HepG2 (cell line): ENCODE measurements around the gene SLIT3. TPM values are rescaled to one million over a fixed set of nuclear protein-coding genes. Genes with fewer than 3 reads are reported as not detected.

Experiments used
- ATAC-seq: fragments of 200-7000 bp; cut with Tn5 transposase; 3 replicates; pipeline ENCODE4 v1.9.1; 2020; ENCODE audit warnings: mild to moderate bottlenecking, moderate library complexity
- BruUV-seq: library from RNA; stranded (reverse); fragments of 400-500 nt; replicated peaks from 2 replicates; lab custom pipeline; 2021; lab: Mats Ljungman, UMichigan
- CTCF ChIA-PET: fragments of 300-600 bp; formaldehyde crosslinking; extraction: SDS; loops from one replicate; lab custom pipeline; 2021; ENCODE audit warnings: low total read pairs, inconsistent platforms, low intra/inter-chr PET ratio; lab: Yijun Ruan, JAX
- POLR2A ChIA-PET: fragments of 350-600 bp; sonication (Branson Sonifier 250); formaldehyde crosslinking; loops from one replicate; lab custom pipeline; 2020; ENCODE audit warnings: antibody characterized with exemption, inconsistent platforms; lab: Yijun Ruan, JAX
- DNase-seq: peaks from one replicate; pipeline ENCODE4 v3.0.0-alpha.2; 2015; ENCODE audit warnings: low spot score
- FAIRE-seq: peaks from 3 replicates; lab custom pipeline; 2011; peaks lifted over from hg19 to GRCh38; lab: Jason Lieb, UNC
- H2AFZ ChIP-seq: one replicate; pipeline ENCODE4 v1.6.1; 2011; ENCODE audit warnings: low read length, inconsistent platforms
- H3K27ac ChIP-seq: fragments of 300-600 bp; 3 replicates; pipeline ENCODE4 v1.8.0; 2011; ENCODE audit warnings: mixed run types, mild to moderate bottlenecking, mixed read lengths, low read length, inconsistent platforms; ENCODE audit not compliant: insufficient read depth; ENCODE audit errors: extremely low read length
- H3K27me3 ChIP-seq, 2 experiments: fragments of 200-600 bp in 1 of 2; 2 replicates in 1 of 2; 3 replicates in 1 of 2; pipeline versions ENCODE4 v1.6.0 to v1.8.0; 2011; ENCODE audit warnings: low read length in 2 of 2, mild to moderate bottlenecking in 2 of 2, moderate library complexity in 2 of 2, inconsistent platforms in 1 of 2; ENCODE audit not compliant: insufficient read depth in 2 of 2, control insufficient read depth in 1 of 2
- H3K36me3 ChIP-seq, 2 experiments: fragments of 200-600 bp in 1 of 2; replicated peaks in 1 of 2; 2 replicates in 1 of 2; 3 replicates in 1 of 2; pipeline versions ENCODE4 v1.5.1 to v1.8.0; 2011; ENCODE audit warnings: low read length in 2 of 2, inconsistent platforms in 1 of 2; ENCODE audit not compliant: insufficient read depth in 2 of 2, control insufficient read depth in 1 of 2
- H3K4me1 ChIP-seq: 2 replicates; pipeline ENCODE4 v1.5.1; 2012; ENCODE audit warnings: low read length, inconsistent platforms; ENCODE audit not compliant: insufficient read depth
- H3K4me2 ChIP-seq: 2 replicates; pipeline ENCODE4 v1.6.0; 2011; ENCODE audit warnings: low read depth, low read length, inconsistent platforms
- H3K4me3 ChIP-seq, 3 experiments: fragments of 200-600 bp in 1 of 3; sonication (generic), shearing (Covaris generic) in 1 of 3; replicated peaks in 1 of 3; 2 replicates each; pipeline ENCODE4 v1.5.1; 2011 to 2016; ENCODE audit warnings: low read length in 3 of 3, inconsistent platforms in 2 of 3, low read depth in 2 of 3, mild to moderate bottlenecking in 2 of 3, control low read depth in 1 of 3, mixed read lengths in 1 of 3; ENCODE audit not compliant: insufficient read depth in 1 of 3
- H3K79me2 ChIP-seq: one replicate; pipeline ENCODE4 v1.6.1; 2011; ENCODE audit warnings: low read length, inconsistent platforms; ENCODE audit not compliant: insufficient read depth
- H3K9ac ChIP-seq: 2 replicates; pipeline ENCODE4 v1.6.0; 2011; ENCODE audit warnings: mild to moderate bottlenecking, low read depth, low read length, inconsistent platforms; ENCODE audit not compliant: insufficient read depth
- H3K9me3 ChIP-seq: 2 replicates; pipeline ENCODE4 v1.5.1; 2012; ENCODE audit warnings: mild to moderate bottlenecking, low read length
- H4K20me1 ChIP-seq: 2 replicates; pipeline ENCODE4 v1.6.0; 2011; ENCODE audit warnings: inconsistent platforms, mild to moderate bottlenecking, low read length, moderate library complexity; ENCODE audit not compliant: insufficient read depth
- CEBPB ChIP-seq: IDR thresholded peaks from 2 replicates; pipeline ENCODE4 v1.6.1; 2011; ENCODE audit warnings: low read depth, low read length, improper control_type of control experiment, borderline replicate concordance
- E2F1 ChIP-seq: sonication (generic); formaldehyde crosslinking; IDR thresholded peaks from 2 replicates; pipeline ENCODE4 v1.5.0; 2020; ENCODE audit warnings: missing genetic modification reagents
- HOXA3 ChIP-seq: sonication (generic); formaldehyde crosslinking; IDR thresholded peaks from 2 replicates; pipeline ENCODE4 v1.5.0; 2020; ENCODE audit warnings: missing genetic modification reagents
- KDM5A ChIP-seq: fragments of 200-600 bp; sonication (generic); IDR thresholded peaks from 2 replicates; pipeline ENCODE4 v1.7.0; 2018; ENCODE audit warnings: antibody characterized with exemption, mild to moderate bottlenecking, low read length, borderline replicate concordance
- MAF1 ChIP-seq: sonication (generic); formaldehyde crosslinking; IDR thresholded peaks from 2 replicates; pipeline ENCODE4 v1.5.0; 2020; ENCODE audit warnings: missing genetic modification reagents, borderline replicate concordance
- MTERF4 ChIP-seq: sonication (generic); formaldehyde crosslinking; IDR thresholded peaks from 2 replicates; pipeline ENCODE4 v1.8.0; 2023; ENCODE audit warnings: mild to moderate bottlenecking, missing genetic modification reagents
- RFX3 ChIP-seq: IDR thresholded peaks from 2 replicates; pipeline ENCODE4 v1.6.1; 2016; ENCODE audit warnings: missing biosample characterization, missing genetic modification reagents
- SYNCRIP ChIP-seq: fragments of 200-400 bp; formaldehyde crosslinking; IDR thresholded peaks from 2 replicates; pipeline ENCODE4 v1.6.1; 2018; ENCODE audit warnings: mild to moderate bottlenecking, low read depth, low read length; ENCODE audit not compliant: insufficient read depth
- ZNF230 ChIP-seq: sonication (generic); formaldehyde crosslinking; IDR thresholded peaks from 2 replicates; pipeline ENCODE4 v1.4.0; 2020; ENCODE audit warnings: mild to moderate bottlenecking, missing genetic modification reagents
- ZNF484 ChIP-seq: sonication (generic); formaldehyde crosslinking; IDR thresholded peaks from 2 replicates; pipeline ENCODE4 v1.5.1; 2020; ENCODE audit warnings: mild to moderate bottlenecking, low read depth, missing genetic modification reagents, borderline replicate concordance
- WGBS: methylation state at CpG from one replicate; pipeline ENCODE4 v1.1.6; 2017; ENCODE audit warnings: low lambda C conversion rate; 5-methylcytosine and 5-hydroxymethylcytosine counted together
- in situ Hi-C: cut with HindIII; loops from 2 replicates; pipeline ENCODE4 v1.10.0; 2017; ENCODE audit warnings: low pct_unique_long_range_greater_than_20kb; ENCODE audit not compliant: extremely low pct_ligation_motif_present
- intact Hi-C: fragments of 100-400 bp; cut with micrococcal nuclease; formaldehyde crosslinking; loops from one replicate; pipeline ENCODE4 v1.10.0; 2022; ENCODE audit not compliant: unreplicated experiment
- polyA plus RNA-seq, 8 experiments: library from polyadenylated mRNA; depleted of rRNA in 3 of 8; stranded (reverse) in 7 of 8; unstranded in 1 of 8; fragments of >200 nt; fragmentation: Illumina TruSeq in 4 of 8; extraction: Trizol in 4 of 8; gene quantifications; 2 replicates each; pipeline versions ENCODE4 v1.2.1 to v1.2.3, GENCODE V29; 2011 to 2016; ENCODE audit warnings: low read depth in 4 of 8, missing spikeins in 1 of 8, mixed read lengths in 1 of 8; ENCODE audit not compliant: insufficient read depth in 1 of 8
- total RNA-seq, 5 experiments: library from RNA; depleted of rRNA; stranded (reverse); fragments of >200 nt; fragmentation: Illumina TruSeq; extraction: Trizol; gene quantifications; 2 replicates each; pipeline ENCODE4 v1.2.3, GENCODE V29; 2016; ENCODE audit warnings: low read depth in 1 of 5

The SLIT3 gene
- total and polyA plus RNA-seq, 2 of the 13 experiments (the other 11 are each of a cell fraction or from before 2014, with no cell fraction given): not detected

- CTCF ChIA-PET: no interaction called here
- BruUV-seq: no TSS peak
- TF ChIP-seq HOXA3 (CRISPR knock-in tag) (no peak), ZNF484 (CRISPR knock-in tag) (no peak), KDM5A (no peak), SYNCRIP (no peak), ZNF230 (no peak), RFX3 (CRISPR knock-in tag) (no peak), MTERF4 (CRISPR knock-in tag) (no peak), MAF1 (CRISPR knock-in tag) (no peak), CEBPB (no peak), E2F1 (CRISPR knock-in tag) (no peak)
Observed at GRCh38 chr5:169133531-169133930, 167.4 kb downstream of the SLIT3 start.

More at GRCh38 chr5:169133531-169133930, 167.4 kb downstream of the SLIT3 start:
- Histone ChIP-seq H3K9ac (no peak overlapping the region), H3K9me3 (no peaks in the 10 kb centered on the region), H3K36me3 (no peaks in the 10 kb centered on the region), H3K27ac (no peak overlapping the region), H3K79me2 (no peaks in the 10 kb centered on the region), H3K27me3 (peaks cover 0 to 10% of the 10 kb centered on the region in 2 experiments; a peak in 1 of 5 replicates), H3K4me3 (no peak overlapping the region), H2AFZ (no peak overlapping the region), H3K4me2 (no peak overlapping the region), H3K4me1 (no peaks in the 10 kb centered on the region), H4K20me1 (no peaks in the 10 kb centered on the region)
- in situ Hi-C loops (no loop called here), intact Hi-C loops (no loop called here)
- WGBS: 0% methylated on average over 3 of the region's 3 CpGs
- POLR2A ChIA-PET: no interaction called here
- ATAC-seq (no peak), FAIRE-seq (no peak), DNase-seq (no peak)
